Measurements from ENCODE around the gene SOX2. TPM values are rescaled to one million over a fixed set of nuclear protein-coding genes. Genes with fewer than 3 reads are reported as not detected.

SOX2 gene
- total RNA-seq, 1 experiment from 2014 or later, result 189 TPM

DNA sequence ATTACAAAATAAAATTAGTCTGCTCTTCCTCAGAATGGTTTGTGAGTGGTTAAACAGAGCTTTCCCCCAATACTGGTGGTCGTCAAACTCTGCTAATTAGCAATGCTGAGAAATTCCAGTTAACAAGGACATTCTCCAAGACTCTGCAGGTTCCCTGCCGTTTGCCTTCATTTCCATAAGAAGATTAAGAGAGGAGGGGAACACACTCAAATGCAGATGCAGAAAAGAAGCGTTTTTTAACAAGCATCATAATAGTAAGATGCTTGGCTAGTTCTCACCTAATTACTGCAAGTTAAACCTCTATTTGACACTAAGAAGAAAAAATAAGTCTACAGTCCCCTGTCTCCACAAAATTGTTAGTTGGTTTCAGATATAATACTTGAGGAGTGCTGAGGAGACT, 3.7 kb upstream of the SOX2 start (continued):
- TF ChIP-seq, protein P1, sequence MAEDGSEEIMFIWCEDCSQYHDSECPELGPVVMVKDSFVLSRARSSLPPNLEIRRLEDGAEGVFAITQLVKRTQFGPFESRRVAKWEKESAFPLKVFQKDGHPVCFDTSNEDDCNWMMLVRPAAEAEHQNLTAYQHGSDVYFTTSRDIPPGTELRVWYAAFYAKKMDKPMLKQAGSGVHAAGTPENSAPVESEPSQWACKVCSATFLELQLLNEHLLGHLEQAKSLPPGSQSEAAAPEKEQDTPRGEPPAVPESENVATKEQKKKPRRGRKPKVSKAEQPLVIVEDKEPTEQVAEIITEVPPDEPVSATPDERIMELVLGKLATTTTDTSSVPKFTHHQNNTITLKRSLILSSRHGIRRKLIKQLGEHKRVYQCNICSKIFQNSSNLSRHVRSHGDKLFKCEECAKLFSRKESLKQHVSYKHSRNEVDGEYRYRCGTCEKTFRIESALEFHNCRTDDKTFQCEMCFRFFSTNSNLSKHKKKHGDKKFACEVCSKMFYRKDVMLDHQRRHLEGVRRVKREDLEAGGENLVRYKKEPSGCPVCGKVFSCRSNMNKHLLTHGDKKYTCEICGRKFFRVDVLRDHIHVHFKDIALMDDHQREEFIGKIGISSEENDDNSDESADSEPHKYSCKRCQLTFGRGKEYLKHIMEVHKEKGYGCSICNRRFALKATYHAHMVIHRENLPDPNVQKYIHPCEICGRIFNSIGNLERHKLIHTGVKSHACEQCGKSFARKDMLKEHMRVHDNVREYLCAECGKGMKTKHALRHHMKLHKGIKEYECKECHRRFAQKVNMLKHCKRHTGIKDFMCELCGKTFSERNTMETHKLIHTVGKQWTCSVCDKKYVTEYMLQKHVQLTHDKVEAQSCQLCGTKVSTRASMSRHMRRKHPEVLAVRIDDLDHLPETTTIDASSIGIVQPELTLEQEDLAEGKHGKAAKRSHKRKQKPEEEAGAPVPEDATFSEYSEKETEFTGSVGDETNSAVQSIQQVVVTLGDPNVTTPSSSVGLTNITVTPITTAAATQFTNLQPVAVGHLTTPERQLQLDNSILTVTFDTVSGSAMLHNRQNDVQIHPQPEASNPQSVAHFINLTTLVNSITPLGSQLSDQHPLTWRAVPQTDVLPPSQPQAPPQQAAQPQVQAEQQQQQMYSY (CRISPR knock-in tag; IDR thresholded peaks at IDR 0.05), result no peak
- TF ChIP-seq, protein P2, sequence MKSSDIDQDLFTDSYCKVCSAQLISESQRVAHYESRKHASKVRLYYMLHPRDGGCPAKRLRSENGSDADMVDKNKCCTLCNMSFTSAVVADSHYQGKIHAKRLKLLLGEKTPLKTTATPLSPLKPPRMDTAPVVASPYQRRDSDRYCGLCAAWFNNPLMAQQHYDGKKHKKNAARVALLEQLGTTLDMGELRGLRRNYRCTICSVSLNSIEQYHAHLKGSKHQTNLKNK (CRISPR knock-in tag; IDR thresholded peaks at IDR 0.05), result no peak
- TF ChIP-seq, protein P3, sequence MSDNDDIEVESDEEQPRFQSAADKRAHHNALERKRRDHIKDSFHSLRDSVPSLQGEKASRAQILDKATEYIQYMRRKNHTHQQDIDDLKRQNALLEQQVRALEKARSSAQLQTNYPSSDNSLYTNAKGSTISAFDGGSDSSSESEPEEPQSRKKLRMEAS (CRISPR knock-in tag; IDR thresholded peaks at IDR 0.05), result no peak
- TF ChIP-seq, protein P4, sequence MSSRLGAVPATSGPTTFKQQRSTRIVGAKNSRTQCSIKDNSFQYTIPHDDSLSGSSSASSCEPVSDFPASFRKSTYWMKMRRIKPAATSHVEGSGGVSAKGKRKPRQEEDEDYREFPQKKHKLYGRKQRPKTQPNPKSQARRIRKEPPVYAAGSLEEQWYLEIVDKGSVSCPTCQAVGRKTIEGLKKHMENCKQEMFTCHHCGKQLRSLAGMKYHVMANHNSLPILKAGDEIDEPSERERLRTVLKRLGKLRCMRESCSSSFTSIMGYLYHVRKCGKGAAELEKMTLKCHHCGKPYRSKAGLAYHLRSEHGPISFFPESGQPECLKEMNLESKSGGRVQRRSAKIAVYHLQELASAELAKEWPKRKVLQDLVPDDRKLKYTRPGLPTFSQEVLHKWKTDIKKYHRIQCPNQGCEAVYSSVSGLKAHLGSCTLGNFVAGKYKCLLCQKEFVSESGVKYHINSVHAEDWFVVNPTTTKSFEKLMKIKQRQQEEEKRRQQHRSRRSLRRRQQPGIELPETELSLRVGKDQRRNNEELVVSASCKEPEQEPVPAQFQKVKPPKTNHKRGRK (CRISPR knock-in tag; IDR thresholded peaks at IDR 0.05; ENCODE audit: borderline replicate concordance), result no peak
- TF ChIP-seq, protein P5, sequence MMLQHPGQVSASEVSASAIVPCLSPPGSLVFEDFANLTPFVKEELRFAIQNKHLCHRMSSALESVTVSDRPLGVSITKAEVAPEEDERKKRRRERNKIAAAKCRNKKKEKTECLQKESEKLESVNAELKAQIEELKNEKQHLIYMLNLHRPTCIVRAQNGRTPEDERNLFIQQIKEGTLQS (CRISPR knock-in tag; conservative IDR thresholded peaks at IDR 0.05), result no peak
- TF ChIP-seq HMGA2 (CRISPR knock-in tag; IDR thresholded peaks at IDR 0.05), result no peak
- TF ChIP-seq, protein P6, sequence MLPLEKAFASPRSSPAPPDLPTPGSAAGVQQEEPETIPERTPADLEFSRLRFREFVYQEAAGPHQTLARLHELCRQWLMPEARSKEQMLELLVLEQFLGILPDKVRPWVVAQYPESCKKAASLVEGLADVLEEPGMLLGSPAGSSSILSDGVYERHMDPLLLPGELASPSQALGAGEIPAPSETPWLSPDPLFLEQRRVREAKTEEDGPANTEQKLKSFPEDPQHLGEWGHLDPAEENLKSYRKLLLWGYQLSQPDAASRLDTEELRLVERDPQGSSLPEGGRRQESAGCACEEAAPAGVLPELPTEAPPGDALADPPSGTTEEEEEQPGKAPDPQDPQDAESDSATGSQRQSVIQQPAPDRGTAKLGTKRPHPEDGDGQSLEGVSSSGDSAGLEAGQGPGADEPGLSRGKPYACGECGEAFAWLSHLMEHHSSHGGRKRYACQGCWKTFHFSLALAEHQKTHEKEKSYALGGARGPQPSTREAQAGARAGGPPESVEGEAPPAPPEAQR (CRISPR knock-in tag; IDR thresholded peaks at IDR 0.05), result no peak

DNA sequence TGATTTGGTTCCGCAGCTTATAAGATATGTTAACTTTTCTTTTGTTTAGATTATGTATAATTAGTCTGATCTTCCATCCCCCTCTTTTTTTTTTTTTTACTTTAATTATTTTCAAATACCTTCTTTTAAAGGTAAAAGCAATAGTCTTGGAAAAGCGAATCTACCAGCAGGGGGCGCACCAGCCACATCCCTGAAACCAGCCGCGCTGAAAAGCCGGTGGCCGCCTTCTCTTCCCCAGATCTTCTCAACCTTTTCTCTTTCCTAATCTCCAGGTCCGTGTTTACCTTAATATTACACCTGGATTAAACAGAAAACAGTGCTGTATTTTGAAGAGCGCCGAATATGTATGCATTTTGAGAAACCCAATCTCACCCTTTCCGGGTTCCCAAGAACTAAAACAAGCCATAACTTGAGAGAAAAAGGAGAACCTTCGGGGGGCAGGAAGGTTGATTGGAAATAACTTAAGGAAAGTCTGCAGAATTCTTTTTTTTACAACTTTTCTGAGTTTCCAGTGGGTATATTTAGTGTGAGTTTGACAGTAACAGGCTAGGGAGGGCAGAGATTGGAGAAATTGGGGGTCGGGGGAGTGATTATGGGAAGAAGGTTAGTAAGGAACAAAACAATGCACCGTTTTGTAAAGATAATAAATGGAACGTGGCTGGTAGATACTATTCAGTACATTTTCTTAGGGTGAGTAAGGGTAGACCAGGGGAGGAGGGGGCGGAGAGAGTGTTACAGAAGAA, 2.0 kb upstream of the SOX2 start:
- H3K4me1 Mint-ChIP-seq, result peaks cover 51% of the 10 kb centered on the region

More for the DNA sequence above, 2.0 kb upstream of the SOX2 start:
- Mint-ChIP-seq H3K36me3 (peaks cover 23% of the 10 kb centered on the region), H3K27ac (peak overlapping the region; percentile 98), H3K27me3 (ENCODE audit: low read depth) (peaks cover 8% of the 10 kb centered on the region), H3K4me3 (no peak overlapping the region), H3K9me3 (no peaks in the 10 kb centered on the region)
- CTCF ChIA-PET, result interaction anchor here (0.6 to 1.3 kb wide), 2 partner anchors 9 to 36 kb away, joined by 3 read pairs; no protein-coding TSS in a partner anchor
- peak; percentile 6; the same call in 1 of the 2 replicates for TF ChIP-seq ZNF232 (CRISPR knock-in tag; IDR thresholded peaks at IDR 0.05)
- TF ChIP-seq, protein P4 (CRISPR knock-in tag; IDR thresholded peaks at IDR 0.05; ENCODE audit: borderline replicate concordance), result no peak
- TF ChIP-seq, protein P7, sequence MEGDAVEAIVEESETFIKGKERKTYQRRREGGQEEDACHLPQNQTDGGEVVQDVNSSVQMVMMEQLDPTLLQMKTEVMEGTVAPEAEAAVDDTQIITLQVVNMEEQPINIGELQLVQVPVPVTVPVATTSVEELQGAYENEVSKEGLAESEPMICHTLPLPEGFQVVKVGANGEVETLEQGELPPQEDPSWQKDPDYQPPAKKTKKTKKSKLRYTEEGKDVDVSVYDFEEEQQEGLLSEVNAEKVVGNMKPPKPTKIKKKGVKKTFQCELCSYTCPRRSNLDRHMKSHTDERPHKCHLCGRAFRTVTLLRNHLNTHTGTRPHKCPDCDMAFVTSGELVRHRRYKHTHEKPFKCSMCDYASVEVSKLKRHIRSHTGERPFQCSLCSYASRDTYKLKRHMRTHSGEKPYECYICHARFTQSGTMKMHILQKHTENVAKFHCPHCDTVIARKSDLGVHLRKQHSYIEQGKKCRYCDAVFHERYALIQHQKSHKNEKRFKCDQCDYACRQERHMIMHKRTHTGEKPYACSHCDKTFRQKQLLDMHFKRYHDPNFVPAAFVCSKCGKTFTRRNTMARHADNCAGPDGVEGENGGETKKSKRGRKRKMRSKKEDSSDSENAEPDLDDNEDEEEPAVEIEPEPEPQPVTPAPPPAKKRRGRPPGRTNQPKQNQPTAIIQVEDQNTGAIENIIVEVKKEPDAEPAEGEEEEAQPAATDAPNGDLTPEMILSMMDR (IDR thresholded peaks at IDR 0.05), result peak; percentile 75
- POLR2A ChIA-PET, result no interaction called here
- DNase-seq (ENCODE audit: low spot score), result peak; percentile 87
- no peak for ATAC-seq

Measured in WTC11 (cell line).